ENCODE data around the gene SYK.
A peak's percentile ranks its signal among the peaks of the same experiment; 100 is the strongest.

SYK gene

GRCh38 chr9:90846770-90847419 is 45.3 kb downstream of the SYK start:
- FAIRE-seq (no peak), DNase-seq (ENCODE audit: low spot score) (no peak)

GRCh38 chr9:90847971-90848370 is 46.4 kb downstream of the SYK start:
- FAIRE-seq, result no peak
- no peak for DNase-seq (ENCODE audit: low spot score)

- DNase-seq (ENCODE audit: low spot score), result no peak
- no peak for FAIRE-seq
Measured at GRCh38 chr9:90848866-90849265, 47.2 kb downstream of the SYK start.

GRCh38 chr9:90851444-90851843 is 49.8 kb downstream of the SYK start:
- FAIRE-seq (no peak), DNase-seq (ENCODE audit: low spot score) (no peak)

- DNase-seq (ENCODE audit: low spot score) (no peak), FAIRE-seq (no peak)
Measured at GRCh38 chr9:90853945-90854344, 52.3 kb downstream of the SYK start.

- FAIRE-seq, result no peak
- DNase-seq (ENCODE audit: low spot score), result no peak
Measured at GRCh38 chr9:90854637-90855175, 53.1 kb downstream of the SYK start.

- FAIRE-seq (no peak), DNase-seq (ENCODE audit: low spot score) (no peak)
Measured at GRCh38 chr9:90855208-90855902, 53.7 kb downstream of the SYK start.

- no peak for DNase-seq (ENCODE audit: low spot score)
- FAIRE-seq, result no peak
Measured at GRCh38 chr9:90857091-90857490, 55.5 kb downstream of the SYK start.

GRCh38 chr9:90857855-90858254 is 56.2 kb downstream of the SYK start:
- no peak for FAIRE-seq
- no peak for DNase-seq (ENCODE audit: low spot score)

GRCh38 chr9:90858457-90858901 is 56.9 kb downstream of the SYK start:
- DNase-seq (ENCODE audit: low spot score), result no peak
- FAIRE-seq, result no peak

GRCh38 chr9:90860382-90860781 is 58.8 kb downstream of the SYK start:
- DNase-seq (ENCODE audit: low spot score) (no peak), FAIRE-seq (no peak)

- FAIRE-seq, result no peak
- no peak for DNase-seq (ENCODE audit: low spot score)
Measured at GRCh38 chr9:90860826-90861225, 59.2 kb downstream of the SYK start.

- FAIRE-seq (no peak), DNase-seq (ENCODE audit: low spot score) (no peak)
Measured at GRCh38 chr9:90861380-90861779, 59.8 kb downstream of the SYK start.

- no peak for DNase-seq (ENCODE audit: low spot score)
- FAIRE-seq, result no peak
Measured at GRCh38 chr9:90861826-90862740, 60.5 kb downstream of the SYK start.

GRCh38 chr9:90864779-90865178 is 63.2 kb downstream of the SYK start:
- DNase-seq (ENCODE audit: low spot score), result no peak
- no peak for FAIRE-seq

- FAIRE-seq, result no peak
Measured at GRCh38 chr9:90867101-90867500, 65.5 kb downstream of the SYK start.

GRCh38 chr9:90868555-90868954 is 66.9 kb downstream of the SYK start:
- FAIRE-seq (no peak), DNase-seq (ENCODE audit: low spot score) (no peak)

More at GRCh38 chr9:90867101-90867500, 65.5 kb downstream of the SYK start:
- no peak for DNase-seq (ENCODE audit: low spot score)

GRCh38 chr9:90869361-90869760 is 67.7 kb downstream of the SYK start:
- no peak for DNase-seq (ENCODE audit: low spot score)
- FAIRE-seq, result no peak

- DNase-seq (ENCODE audit: low spot score), result peak; percentile 34
- FAIRE-seq, result peak; percentile 70
Measured at GRCh38 chr9:90870621-90871326, 69.2 kb downstream of the SYK start.

GRCh38 chr9:90871327-90871935 is 69.8 kb downstream of the SYK start:
- no peak for FAIRE-seq

GRCh38 chr9:90872835-90873294 is 71.2 kb downstream of the SYK start:
- DNase-seq (ENCODE audit: low spot score) (no peak), FAIRE-seq (no peak)

More at GRCh38 chr9:90871327-90871935, 69.8 kb downstream of the SYK start:
- no peak for DNase-seq (ENCODE audit: low spot score)

Data from RCC 7860 (cell line).